GM12878 (cell line): Measurements from ENCODE around the gene ZNRF3. TPM values are rescaled to one million over a fixed set of nuclear protein-coding genes. Genes with fewer than 3 reads are reported as not detected.

Source experiments
- ATAC-seq: fragments of 200-7000 bp; cut with Tn5 transposase; 3 replicates; pipeline ENCODE4 v1.9.1; 2020; ENCODE audit warnings: mild to moderate bottlenecking, moderate library complexity
- BruUV-seq: library from RNA; stranded (reverse); fragments of 400-500 nt; replicated peaks from 2 replicates; lab custom pipeline; 2021; lab: Mats Ljungman, UMichigan
- CTCF ChIA-PET: fragments of 300-600 bp; sonication (Branson Sonifier 250); formaldehyde crosslinking; extraction: SDS; loops from one replicate; lab custom pipeline; 2021; ENCODE audit warnings: inconsistent platforms; lab: Yijun Ruan, JAX
- POLR2A ChIA-PET: fragments of 350-600 bp; formaldehyde crosslinking; extraction: SDS; loops from one replicate; lab custom pipeline; 2021; ENCODE audit warnings: inconsistent platforms; lab: Charles Lee
- RAD21 ChIA-PET: fragments of 300-600 bp; sonication (Branson Sonifier 250); formaldehyde crosslinking; loops from one replicate; lab custom pipeline; 2023; ENCODE audit warnings: antibody characterized with exemption; ENCODE audit not compliant: unreplicated experiment; lab: Charles Lee
- SMC1A ChIA-PET: fragments of 300-600 bp; sonication (Branson Sonifier 250); formaldehyde crosslinking; loops from one replicate; lab custom pipeline; 2023; ENCODE audit not compliant: unreplicated experiment, uncharacterized antibody; lab: Charles Lee
- DNase-seq: peaks from one replicate; pipeline ENCODE4 v3.0.0-alpha.2; 2011; ENCODE audit warnings: low read depth, low spot score
- FAIRE-seq: peaks from 3 replicates; lab custom pipeline; 2011; peaks lifted over from hg19 to GRCh38; lab: Jason Lieb, UNC
- H2AFZ ChIP-seq: 2 replicates; pipeline ENCODE4 v1.6.0; 2011; ENCODE audit warnings: low read depth, low read length, control low read depth; ENCODE audit not compliant: control insufficient read depth
- H3K27ac ChIP-seq: 2 replicates; pipeline ENCODE4 v1.5.1; 2011; ENCODE audit warnings: control low read depth; ENCODE audit not compliant: control insufficient read depth, insufficient read depth
- H3K27me3 ChIP-seq, 2 experiments: replicated peaks in 1 of 2; 2 replicates each; pipeline versions ENCODE4 v1.6.0 to v1.6.1; 2011; ENCODE audit warnings: low read length in 1 of 2; ENCODE audit not compliant: control insufficient read depth in 2 of 2, insufficient read depth in 2 of 2
- H3K36me3 ChIP-seq, 2 experiments: 2 replicates each; pipeline ENCODE4 v1.5.1; 2011; ENCODE audit warnings: low read length in 1 of 2; ENCODE audit not compliant: control insufficient read depth in 2 of 2, insufficient read depth in 2 of 2
- H3K4me1 ChIP-seq: 2 replicates; pipeline ENCODE4 v1.6.1; 2011; ENCODE audit warnings: mild to moderate bottlenecking, low read length, moderate library complexity, mixed read lengths; ENCODE audit not compliant: control insufficient read depth, insufficient read depth
- H3K4me2 ChIP-seq: 2 replicates; pipeline ENCODE4 v1.6.0; 2011; ENCODE audit warnings: control low read depth; ENCODE audit not compliant: control insufficient read depth, insufficient read depth
- H3K4me3 ChIP-seq: fragments of 200-600 bp; sonication (generic); 2 replicates; pipeline ENCODE4 v1.5.1; 2016
- H3K79me2 ChIP-seq: 2 replicates; pipeline ENCODE4 v1.6.0; 2011; ENCODE audit warnings: low read length; ENCODE audit not compliant: control insufficient read depth, insufficient read depth
- H3K9ac ChIP-seq: 2 replicates; pipeline ENCODE4 v1.8.0; 2011; ENCODE audit warnings: low read length, control low read depth, mixed read lengths; ENCODE audit not compliant: control insufficient read depth, insufficient read depth
- H3K9me3 ChIP-seq: replicated peaks from 3 replicates; pipeline ENCODE4 v1.5.1; 2011; ENCODE audit warnings: mild to moderate bottlenecking, low read length; ENCODE audit not compliant: control insufficient read depth, insufficient read depth
- H4K20me1 ChIP-seq: 2 replicates; pipeline ENCODE4 v1.6.0; 2011; ENCODE audit not compliant: control insufficient read depth, insufficient read depth
- IKZF2 ChIP-seq, 2 experiments: fragments of 450-650 bp; IDR thresholded peaks; 2 replicates each; pipeline ENCODE4 v1.6.1; 2017; ENCODE audit warnings: mild to moderate bottlenecking in 2 of 2, moderate library complexity in 2 of 2
- MYC ChIP-seq: IDR thresholded peaks from 2 replicates; pipeline ENCODE4 v1.6.1; 2011; ENCODE audit warnings: mild to moderate bottlenecking, low read length, moderate library complexity, inconsistent platforms; ENCODE audit not compliant: insufficient read depth, insufficient replicate concordance, insufficient read length, severe bottlenecking
- POLR2AphosphoS2 ChIP-seq: IDR thresholded peaks from 2 replicates; pipeline ENCODE4 v1.6.1; 2011; ENCODE audit warnings: low read depth, mild to moderate bottlenecking, low read length, improper control_type of control experiment, moderate library complexity
- RAD21 ChIP-seq: IDR thresholded peaks from 2 replicates; pipeline ENCODE4 v1.6.1; 2011; ENCODE audit warnings: mild to moderate bottlenecking, low read depth, low read length, moderate library complexity; ENCODE audit not compliant: insufficient read depth
- SIX5 ChIP-seq: IDR thresholded peaks from 2 replicates; pipeline ENCODE4 v1.6.1; 2011; ENCODE audit warnings: mild to moderate bottlenecking, low read depth, low read length, moderate library complexity; ENCODE audit not compliant: severe bottlenecking
- SREBF1 ChIP-seq: IDR thresholded peaks from 2 replicates; pipeline ENCODE4 v1.6.1; 2012; ENCODE audit warnings: mild to moderate bottlenecking, low read length
- STAT1 ChIP-seq: fragments of 450-650 bp; conservative IDR thresholded peaks from 2 replicates; pipeline ENCODE4 v1.6.1; 2014; ENCODE audit warnings: antibody characterized with exemption, mild to moderate bottlenecking
- USF1 ChIP-seq: IDR thresholded peaks from 2 replicates; pipeline ENCODE4 v1.6.1; 2011; ENCODE audit warnings: borderline replicate concordance, low read depth, mild to moderate bottlenecking, moderate library complexity, mixed read lengths, low read length; ENCODE audit not compliant: insufficient read depth; ENCODE audit errors: extremely low read length
- USF2 ChIP-seq: IDR thresholded peaks from 2 replicates; pipeline ENCODE4 v1.6.1; 2011; ENCODE audit warnings: low read depth, low read length, improper control_type of control experiment, borderline replicate concordance
- WGBS: methylation state at CpG from one replicate; pipeline ENCODE4 v1.1.6; 2016; ENCODE audit warnings: low lambda C conversion rate; ENCODE audit not compliant: insufficient replicate concordance, insufficient coverage; ENCODE audit errors: missing lambda C conversion rate; 5-methylcytosine and 5-hydroxymethylcytosine counted together
- in situ Hi-C: fragments of 300-500 bp; cut with MboI; formaldehyde crosslinking; loops from 9 replicates; pipeline ENCODE4 v1.14.3; 2018; ENCODE audit warnings: mixed read lengths
- intact Hi-C: fragments of 100-400 bp; cut with micrococcal nuclease; formaldehyde crosslinking; loops from one replicate; pipeline ENCODE4 v1.14.2; 2022; ENCODE audit not compliant: unreplicated experiment
- polyA plus RNA-seq, 11 experiments: library from polyadenylated mRNA; depleted of rRNA in 4 of 11; unstranded in 6 of 11; stranded (reverse) in 5 of 11; fragments of >200 nt; fragmentation: Nextera tagmentation in 4 of 11; fragmentation: Illumina TruSeq in 1 of 11; extraction: Ambion mirVana in 4 of 11; extraction: Trizol in 1 of 11; gene quantifications; 1 replicate in 1 of 11; 2 replicates in 10 of 11; pipeline versions ENCODE4 v1.2.1 to v1.2.3, GENCODE V29; 2011 to 2016; ENCODE audit warnings: inconsistent platforms in 2 of 11, missing spikeins in 2 of 11, low read depth in 1 of 11
- total RNA-seq, 4 experiments: library from RNA; depleted of rRNA in 3 of 4; stranded (reverse); fragments of >200 nt in 3 of 4; fragmentation: Illumina TruSeq in 1 of 4; extraction: Trizol in 1 of 4; gene quantifications; 2 replicates each; pipeline versions ENCODE4 v1.2.1 to v1.2.3, GENCODE V29; 2013 to 2021
- TF ChIP-seq, protein P1 (sequence below): fragments of 150-350 bp; IDR thresholded peaks from 2 replicates; pipeline ENCODE4 v1.6.1; 2016; ENCODE audit warnings: low read depth, low read length
- TF ChIP-seq, protein P2 (sequence below): fragments of 450-650 bp; IDR thresholded peaks from 2 replicates; pipeline ENCODE4 v1.6.1; 2017; ENCODE audit warnings: mild to moderate bottlenecking

The ZNRF3 gene
- total and polyA plus RNA-seq, 10 of the 15 experiments (the other 5 are each of a cell fraction or from before 2014, with no cell fraction given) = 0.05 to 2.4 (median 0.46) TPM

DNA sequence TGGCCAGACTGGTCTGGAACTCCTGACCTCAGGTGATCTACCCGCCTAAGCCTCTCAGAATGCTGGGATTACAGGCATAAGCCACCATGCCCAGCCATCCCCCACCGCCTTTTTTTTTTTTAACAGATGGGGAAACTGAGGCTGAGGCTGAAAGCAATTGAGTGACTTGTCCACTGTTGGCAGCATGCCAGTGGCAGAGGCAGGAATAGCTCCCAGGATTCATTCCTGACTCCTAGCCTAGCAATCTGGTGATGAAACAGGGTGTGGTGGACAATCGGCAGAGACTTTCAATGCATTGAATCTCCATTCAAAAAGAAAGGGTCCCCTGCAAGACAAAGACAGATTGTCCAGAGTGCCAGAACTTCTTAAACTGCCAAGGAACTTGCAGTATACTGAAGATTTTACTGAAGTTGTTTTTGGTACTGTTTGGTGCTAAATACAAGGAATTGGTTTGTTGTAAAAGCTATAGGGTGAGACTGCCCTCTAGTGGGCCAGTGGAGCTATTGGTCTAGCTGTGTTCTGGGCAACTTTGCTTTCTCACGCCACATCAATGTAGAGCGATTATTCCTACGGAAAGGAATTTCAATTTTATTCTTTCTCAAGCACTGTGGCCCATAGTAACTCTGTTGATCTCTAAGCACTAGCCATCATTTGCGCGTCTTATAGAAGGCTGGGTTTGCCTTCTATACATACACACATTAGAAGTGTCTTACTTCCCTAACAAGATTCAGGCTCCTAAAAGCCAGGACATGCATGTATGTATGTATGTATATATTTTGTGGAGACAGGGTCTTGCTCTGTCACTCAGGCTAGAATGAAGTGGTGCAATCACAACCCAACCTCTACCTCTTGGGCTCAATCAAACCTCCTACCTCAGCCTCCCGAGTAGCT lies 157.3 kb downstream of the ZNRF3 start (continued):
- no peak for TF ChIP-seq USF2
- TF ChIP-seq USF1 = no peak
- TF ChIP-seq IKZF2 (IDR thresholded peaks at IDR 0.05) = 0 out of 4 replicates have a peak, but pooled peaks of 1 of the 2 experiments have one; percentile 13

DNA sequence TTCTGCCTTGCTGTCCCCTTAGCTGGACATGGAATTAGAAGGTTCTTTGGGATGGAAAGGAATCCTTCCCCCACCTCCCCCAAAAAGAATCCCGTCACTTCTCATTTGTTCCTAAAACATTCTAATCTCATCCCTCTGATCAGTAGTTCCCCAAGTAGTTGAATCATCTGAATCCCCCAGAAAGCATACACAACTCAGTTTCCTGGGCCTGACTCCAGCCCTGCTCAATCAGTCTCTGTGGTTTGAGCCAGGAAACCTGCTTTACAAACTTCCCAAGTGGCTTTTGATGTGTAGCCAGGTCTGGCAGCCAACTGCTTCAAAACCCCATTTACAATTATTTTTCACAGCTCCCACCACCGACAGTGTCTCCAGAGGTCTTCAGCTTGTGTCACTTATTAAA lies 158.0 kb downstream of the ZNRF3 start:
- Histone ChIP-seq H3K4me3 (no peak overlapping the region), H4K20me1 (no peaks in the 10 kb centered on the region), H3K9ac (no peak overlapping the region), H3K4me1 (no peaks in the 10 kb centered on the region), H3K4me2 (no peak overlapping the region), H3K9me3 (no peaks in the 10 kb centered on the region), H2AFZ (no peak overlapping the region), H3K36me3 (peaks cover 0 to 3% of the 10 kb centered on the region in 2 experiments; a peak in 2 of 4 replicates), H3K79me2 (no peaks in the 10 kb centered on the region), H3K27me3 (no peaks in the 10 kb centered on the region; a peak in 1 of 4 replicates), H3K27ac (no peak overlapping the region)
- in situ Hi-C loops (loop anchor here (25.0 kb wide), 1 partner anchor 1004 kb away; no protein-coding TSS in a partner anchor), intact Hi-C loops (loop anchor here (10.0 kb wide), 1 partner anchor 113 kb away; no protein-coding TSS in a partner anchor)
- RAD21 ChIA-PET = interaction anchor here (0.9 to 8.5 kb wide), 41 partner anchors 10 to 441 kb away, joined by 3 to 119 read pairs (median 8); partner anchors contain the start of genes KREMEN1 and ZNRF3
- FAIRE-seq = peak; percentile 44
- WGBS = 10% methylated on average over 2 of the region's 2 CpGs
- ATAC-seq = no peak
- BruUV-seq = no TSS peak
- POLR2A ChIA-PET = interaction anchor here (1.1 to 1.4 kb wide), 4 partner anchors 18 to 250 kb away, joined by 3 to 4 read pairs (median 4); no protein-coding TSS in a partner anchor
- DNase-seq = no peak
- SMC1A ChIA-PET = interaction anchor here (0.6 to 9.1 kb wide), 57 partner anchors 10 to 990 kb away, joined by 3 to 187 read pairs (median 5); partner anchors contain the start of gene C22orf31
- CTCF ChIA-PET = interaction anchor here (0.8 to 9.5 kb wide), 53 partner anchors 9 to 445 kb away, joined by 3 to 195 read pairs (median 8); partner anchors contain the start of genes XBP1 and ZNRF3
- TF ChIP-seq SREBF1 (no peak), RAD21 (no peak), STAT1 (no peak), SIX5 (no peak), POLR2AphosphoS2 (no peak), MYC (no peak)
- TF ChIP-seq, protein P1, sequence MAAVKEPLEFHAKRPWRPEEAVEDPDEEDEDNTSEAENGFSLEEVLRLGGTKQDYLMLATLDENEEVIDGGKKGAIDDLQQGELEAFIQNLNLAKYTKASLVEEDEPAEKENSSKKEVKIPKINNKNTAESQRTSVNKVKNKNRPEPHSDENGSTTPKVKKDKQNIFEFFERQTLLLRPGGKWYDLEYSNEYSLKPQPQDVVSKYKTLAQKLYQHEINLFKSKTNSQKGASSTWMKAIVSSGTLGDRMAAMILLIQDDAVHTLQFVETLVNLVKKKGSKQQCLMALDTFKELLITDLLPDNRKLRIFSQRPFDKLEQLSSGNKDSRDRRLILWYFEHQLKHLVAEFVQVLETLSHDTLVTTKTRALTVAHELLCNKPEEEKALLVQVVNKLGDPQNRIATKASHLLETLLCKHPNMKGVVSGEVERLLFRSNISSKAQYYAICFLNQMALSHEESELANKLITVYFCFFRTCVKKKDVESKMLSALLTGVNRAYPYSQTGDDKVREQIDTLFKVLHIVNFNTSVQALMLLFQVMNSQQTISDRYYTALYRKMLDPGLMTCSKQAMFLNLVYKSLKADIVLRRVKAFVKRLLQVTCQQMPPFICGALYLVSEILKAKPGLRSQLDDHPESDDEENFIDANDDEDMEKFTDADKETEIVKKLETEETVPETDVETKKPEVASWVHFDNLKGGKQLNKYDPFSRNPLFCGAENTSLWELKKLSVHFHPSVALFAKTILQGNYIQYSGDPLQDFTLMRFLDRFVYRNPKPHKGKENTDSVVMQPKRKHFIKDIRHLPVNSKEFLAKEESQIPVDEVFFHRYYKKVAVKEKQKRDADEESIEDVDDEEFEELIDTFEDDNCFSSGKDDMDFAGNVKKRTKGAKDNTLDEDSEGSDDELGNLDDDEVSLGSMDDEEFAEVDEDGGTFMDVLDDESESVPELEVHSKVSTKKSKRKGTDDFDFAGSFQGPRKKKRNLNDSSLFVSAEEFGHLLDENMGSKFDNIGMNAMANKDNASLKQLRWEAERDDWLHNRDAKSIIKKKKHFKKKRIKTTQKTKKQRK = no peak
- TF ChIP-seq, protein P2, sequence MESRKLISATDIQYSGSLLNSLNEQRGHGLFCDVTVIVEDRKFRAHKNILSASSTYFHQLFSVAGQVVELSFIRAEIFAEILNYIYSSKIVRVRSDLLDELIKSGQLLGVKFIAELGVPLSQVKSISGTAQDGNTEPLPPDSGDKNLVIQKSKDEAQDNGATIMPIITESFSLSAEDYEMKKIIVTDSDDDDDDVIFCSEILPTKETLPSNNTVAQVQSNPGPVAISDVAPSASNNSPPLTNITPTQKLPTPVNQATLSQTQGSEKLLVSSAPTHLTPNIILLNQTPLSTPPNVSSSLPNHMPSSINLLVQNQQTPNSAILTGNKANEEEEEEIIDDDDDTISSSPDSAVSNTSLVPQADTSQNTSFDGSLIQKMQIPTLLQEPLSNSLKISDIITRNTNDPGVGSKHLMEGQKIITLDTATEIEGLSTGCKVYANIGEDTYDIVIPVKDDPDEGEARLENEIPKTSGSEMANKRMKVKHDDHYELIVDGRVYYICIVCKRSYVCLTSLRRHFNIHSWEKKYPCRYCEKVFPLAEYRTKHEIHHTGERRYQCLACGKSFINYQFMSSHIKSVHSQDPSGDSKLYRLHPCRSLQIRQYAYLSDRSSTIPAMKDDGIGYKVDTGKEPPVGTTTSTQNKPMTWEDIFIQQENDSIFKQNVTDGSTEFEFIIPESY = no peak
